NOMO-1 treated with DMSO at 0.1 percent for 48 hours (cell line): ENCODE measurements around the gene LILRA1.
"Not testable (repeated sequence)": the region's sequence is repeated elsewhere in the genome, so short reads cannot be mapped to it uniquely, and the experiment has no call there.

Experiments
- DNase-seq: peaks from one replicate; lab custom pipeline; 2025; ENCODE audit not compliant: unreplicated experiment; lab: John Stamatoyannopoulos, UW

The LILRA1 gene

DNA sequence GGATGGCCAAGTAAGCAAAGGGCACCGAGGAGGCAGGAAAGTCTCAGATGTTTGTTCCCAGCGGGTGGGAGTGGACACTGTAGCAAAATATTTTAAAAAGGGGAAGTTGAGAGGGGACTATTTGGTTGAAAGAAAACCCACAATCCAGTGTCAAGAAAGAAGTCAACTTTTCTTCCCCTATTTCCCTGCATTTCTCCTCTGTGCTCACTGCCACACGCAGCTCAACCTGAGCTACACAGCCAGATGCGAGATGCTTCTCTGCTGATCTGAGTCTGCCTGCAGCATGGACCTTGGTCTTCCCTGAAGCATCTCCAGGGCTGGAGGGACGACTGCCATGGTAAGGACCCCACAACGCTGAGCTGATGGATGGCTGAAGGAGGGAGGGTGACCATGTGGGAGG lies at the start of gene LILRA1:
TSS of gene LILRA1 (plus strand) at position 188 of the 400 bp plus-strand sequence. CDS start 613 bp downstream, outside the sequence.
- peak; percentile 83 for DNase-seq

GRCh38 chr19:54548806-54549205 lies 44.6 kb upstream of the LILRA1 start:
- DNase-seq = no peak

GRCh38 chr19:54549224-54549623 lies 44.2 kb upstream of the LILRA1 start:
- no peak for DNase-seq

GRCh38 chr19:54551293-54551692 lies 42.1 kb upstream of the LILRA1 start:
- DNase-seq = no peak

GRCh38 chr19:54551950-54552912 lies 41.2 kb upstream of the LILRA1 start:
- DNase-seq = peak; percentile 15

DNA sequence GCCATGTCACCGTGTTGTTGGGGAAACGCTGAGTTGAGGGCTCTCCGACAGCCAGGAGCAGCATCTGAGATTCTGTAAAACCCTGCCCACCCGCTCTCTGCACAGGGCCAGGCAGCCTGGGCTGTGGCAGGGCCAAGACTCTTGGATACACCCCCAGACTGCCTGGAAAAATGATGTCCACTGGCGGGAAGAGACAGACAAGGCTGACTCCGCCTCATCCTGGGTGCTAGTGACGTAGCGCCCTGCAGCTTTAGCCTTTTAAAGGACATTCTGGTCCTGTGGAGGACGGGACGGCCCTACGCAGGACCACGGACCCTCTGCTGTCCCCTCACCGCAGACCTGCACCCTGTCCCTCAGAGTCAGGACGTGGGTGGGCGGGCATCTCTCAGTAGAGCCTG lies 40.5 kb upstream of the LILRA1 start:
- no peak for DNase-seq

DNA sequence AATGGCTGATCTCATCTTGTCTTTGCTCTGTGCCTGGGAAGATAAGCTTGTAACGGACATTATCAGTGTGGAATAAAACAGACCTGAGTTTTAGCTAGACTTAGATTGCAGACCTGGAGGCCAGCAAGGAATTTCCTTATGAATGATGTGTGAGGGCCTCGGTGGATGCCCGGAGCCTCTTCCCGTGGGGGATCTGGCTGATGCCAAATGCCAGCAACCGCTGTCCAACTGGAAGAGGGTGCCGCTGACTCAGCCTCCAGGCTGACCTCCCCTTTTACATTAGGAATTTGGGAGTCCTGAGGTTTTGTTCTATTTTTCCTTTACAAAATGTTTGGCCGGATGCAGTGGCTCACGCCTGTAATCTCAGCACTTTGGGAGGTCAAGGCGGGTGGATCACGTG lies 39.4 kb upstream of the LILRA1 start:
- DNase-seq = no peak

GRCh38 chr19:54554896-54555295 lies 38.5 kb upstream of the LILRA1 start:
- no peak for DNase-seq

GRCh38 chr19:54556194-54556593 lies 37.2 kb upstream of the LILRA1 start:
- DNase-seq = no peak

DNA sequence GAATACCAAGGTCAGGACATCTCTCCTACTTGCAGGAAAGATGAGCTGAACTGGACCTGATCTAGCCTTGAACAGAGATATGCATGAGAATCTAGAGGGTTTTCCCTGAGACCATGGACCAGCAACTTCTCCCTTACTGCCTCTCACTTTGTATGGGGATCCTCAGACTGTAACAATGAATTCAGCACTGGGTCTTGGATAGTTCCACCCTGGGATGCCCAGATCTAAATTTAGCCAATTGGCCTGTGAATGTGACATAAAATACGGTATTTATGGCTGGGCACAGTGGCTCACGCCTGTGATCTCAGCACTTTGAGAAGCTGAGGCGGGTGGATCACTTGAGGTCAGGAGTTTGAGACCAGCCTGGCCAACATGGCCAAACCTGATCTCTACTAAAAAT lies 35.1 kb upstream of the LILRA1 start:
- DNase-seq = peak; percentile 17

DNA sequence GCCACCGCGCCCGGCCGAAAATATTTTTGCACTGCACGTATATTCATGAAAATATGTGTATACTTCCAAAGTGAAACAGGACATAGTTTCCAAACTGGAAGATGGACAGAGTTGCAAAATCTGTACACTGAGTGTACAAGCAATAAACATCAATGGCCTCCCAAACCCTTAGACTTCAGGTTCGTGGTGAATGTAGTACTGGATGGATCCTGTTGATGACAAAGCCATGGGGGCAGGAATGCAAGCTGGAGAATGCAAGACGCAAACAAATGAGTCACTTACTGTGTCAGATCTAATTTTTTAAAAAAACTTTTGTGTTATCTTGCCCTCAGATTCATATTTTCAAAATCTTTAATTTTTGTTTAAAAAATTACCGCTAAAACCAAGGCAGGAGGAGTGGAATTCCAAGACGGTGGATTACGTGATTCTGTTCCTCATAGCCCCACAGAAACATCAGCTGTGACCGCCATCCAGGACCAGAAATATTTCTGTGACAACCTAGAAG lies 32.5 kb upstream of the LILRA1 start:
- DNase-seq = no peak

DNA sequence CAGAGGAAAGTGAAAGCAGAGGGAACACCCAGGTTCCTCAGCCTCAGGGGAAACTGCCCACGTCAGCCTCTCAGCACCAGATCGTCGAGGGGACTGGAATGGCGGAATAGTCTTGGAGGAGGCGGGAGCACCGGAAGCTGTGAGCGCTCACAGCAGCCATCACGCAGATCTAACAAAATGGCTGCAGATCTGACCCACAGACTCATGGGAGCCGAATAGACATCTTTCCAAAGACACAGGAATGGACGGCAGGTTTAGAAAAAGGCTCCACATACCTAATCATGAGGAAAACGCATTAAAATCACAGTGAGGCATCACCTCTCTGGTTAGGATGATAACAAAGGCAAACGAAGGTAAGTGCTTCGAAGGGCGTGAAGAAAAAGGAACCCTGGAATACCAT lies 31.6 kb upstream of the LILRA1 start:
- no peak for DNase-seq

DNA sequence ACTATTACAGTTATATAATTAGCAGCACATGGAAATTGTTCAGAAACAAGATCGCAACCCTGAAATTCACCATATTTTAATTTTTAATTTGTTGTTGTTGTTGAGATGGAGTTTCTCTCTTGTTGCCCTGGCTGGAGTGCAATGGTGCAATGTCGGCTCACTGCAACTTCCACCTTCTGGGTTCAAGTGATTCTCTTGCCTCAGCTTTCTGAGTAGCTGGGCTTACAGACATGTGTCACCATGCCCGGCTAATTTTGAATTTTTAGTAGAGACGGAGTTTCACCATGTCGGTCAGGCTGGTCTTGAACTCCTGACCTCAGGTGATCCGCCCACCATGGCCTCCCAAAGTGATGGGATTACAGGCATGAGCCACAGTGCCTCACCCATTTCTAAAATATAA lies 30.2 kb upstream of the LILRA1 start:
- not testable (repeated sequence) for DNase-seq

GRCh38 chr19:54570316-54570715 lies 23.1 kb upstream of the LILRA1 start:
- DNase-seq = no peak

GRCh38 chr19:54571715-54572615 lies 21.5 kb upstream of the LILRA1 start:
- peak; percentile 70 for DNase-seq

DNA sequence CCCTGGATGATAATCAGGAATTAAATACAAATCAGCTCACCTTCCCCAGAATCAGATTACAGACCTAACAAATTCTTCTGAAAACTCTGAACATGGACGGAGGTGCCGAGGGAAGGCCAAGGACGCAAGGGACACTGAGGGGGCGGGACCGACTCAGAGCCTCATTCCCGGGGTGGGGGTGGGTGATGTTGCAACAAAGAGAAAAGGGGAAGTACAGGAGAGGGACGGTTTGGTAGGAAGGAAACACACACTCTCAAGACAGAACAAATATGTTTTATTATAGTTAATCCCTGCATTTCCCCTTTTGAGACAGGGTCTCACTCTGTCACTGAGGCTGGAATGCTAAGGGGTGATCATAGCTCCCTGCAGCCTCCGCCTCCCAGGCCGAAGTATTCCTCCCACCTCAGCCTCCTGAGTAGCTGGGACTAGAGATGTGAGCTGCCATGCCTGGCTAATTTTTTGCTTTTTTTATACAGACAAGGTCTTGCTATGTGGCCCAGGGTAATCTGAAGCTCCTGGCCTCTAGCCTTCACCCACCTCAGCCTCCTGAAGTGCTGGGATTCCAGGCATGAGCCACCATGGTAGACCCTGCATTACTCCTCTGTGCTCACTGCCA lies 20.6 kb upstream of the LILRA1 start:
- peak; percentile 92 for DNase-seq

DNA sequence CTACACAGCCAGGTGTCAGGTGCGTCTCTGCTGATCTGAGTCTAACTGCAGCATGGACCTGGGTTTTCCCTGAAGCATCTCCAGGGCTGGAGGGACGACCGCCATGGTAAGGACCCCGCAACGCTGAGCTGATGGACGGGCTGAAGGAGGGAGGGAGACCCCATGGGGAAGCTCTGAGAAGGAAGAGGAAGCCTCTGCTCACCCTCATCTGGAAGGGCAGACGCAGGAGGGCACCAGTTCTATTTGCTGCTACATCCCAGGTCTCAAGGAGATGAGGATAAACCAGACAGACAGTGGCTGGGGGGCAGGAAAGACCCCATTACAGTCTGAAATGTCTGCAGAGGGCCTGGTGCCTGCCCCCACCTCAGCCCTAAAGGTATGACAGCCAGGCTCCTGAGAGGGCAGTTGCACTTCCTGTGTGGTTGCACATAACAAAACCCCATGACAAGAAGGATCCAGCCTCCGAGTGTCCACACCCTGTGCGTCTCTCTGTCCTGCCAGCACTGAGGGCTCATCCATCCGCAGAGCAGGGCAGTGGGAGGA lies 20.0 kb upstream of the LILRA1 start, which contains the start of gene LILRA2:
TSS of gene LILRA2 (plus strand) at position 461 of the 543 bp plus-strand sequence. CDS start 89 bp downstream, outside the sequence.
- DNase-seq = peak; percentile 61

GRCh38 chr19:54574051-54574450 lies 19.4 kb upstream of the LILRA1 start:
- no peak for DNase-seq

DNA sequence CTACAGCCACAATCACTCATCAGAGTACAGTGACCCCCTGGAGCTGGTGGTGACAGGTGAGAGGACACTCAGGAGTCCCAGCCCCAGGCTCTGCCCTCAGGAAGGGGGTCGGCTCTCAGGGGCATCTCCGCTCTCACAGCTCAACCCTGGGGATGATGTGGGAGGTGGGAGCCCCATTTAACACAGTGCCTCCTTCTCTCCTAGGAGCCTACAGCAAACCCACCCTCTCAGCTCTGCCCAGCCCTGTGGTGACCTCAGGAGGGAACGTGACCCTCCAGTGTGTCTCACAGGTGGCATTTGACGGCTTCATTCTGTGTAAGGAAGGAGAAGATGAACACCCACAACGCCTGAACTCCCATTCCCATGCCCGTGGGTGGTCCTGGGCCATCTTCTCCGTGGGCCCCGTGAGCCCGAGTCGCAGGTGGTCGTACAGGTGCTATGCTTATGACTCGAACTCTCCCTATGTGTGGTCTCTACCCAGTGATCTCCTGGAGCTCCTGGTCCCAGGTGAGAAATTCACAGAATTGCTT lies 18.8 kb upstream of the LILRA1 start:
- no peak for DNase-seq

DNA sequence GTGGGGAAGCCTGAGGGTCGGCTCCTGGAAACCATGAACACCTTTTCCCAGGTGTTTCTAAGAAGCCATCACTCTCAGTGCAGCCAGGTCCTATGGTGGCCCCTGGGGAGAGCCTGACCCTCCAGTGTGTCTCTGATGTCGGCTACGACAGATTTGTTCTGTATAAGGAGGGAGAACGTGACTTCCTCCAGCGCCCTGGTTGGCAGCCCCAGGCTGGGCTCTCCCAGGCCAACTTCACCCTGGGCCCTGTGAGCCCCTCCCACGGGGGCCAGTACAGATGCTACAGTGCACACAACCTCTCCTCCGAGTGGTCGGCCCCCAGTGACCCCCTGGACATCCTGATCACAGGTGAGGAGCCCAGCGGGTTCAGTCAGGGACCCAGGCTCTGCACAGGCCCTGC lies 18.2 kb upstream of the LILRA1 start:
- DNase-seq = not testable (repeated sequence)
